ENCODE measurements around the gene SPRR1A.
"Not testable (repeated sequence)": the region's sequence is repeated elsewhere in the genome, so short reads cannot be mapped to it uniquely, and the experiment has no call there.

The SPRR1A gene

GRCh38 chr1:152972196-152972886 lies 11.5 kb upstream of the SPRR1A start:
- no peak for DNase-seq (ENCODE audit: low read depth)

GRCh38 chr1:152976688-152977087 lies 7.2 kb upstream of the SPRR1A start:
- no peak for DNase-seq (ENCODE audit: low read depth)

- DNase-seq (ENCODE audit: low read depth), result no peak
These were observed 6.3 kb upstream of the SPRR1A start for GRCh38 chr1:152977614-152978013.

- DNase-seq (ENCODE audit: low read depth), result no peak
These were observed 3.2 kb upstream of the SPRR1A start for GRCh38 chr1:152980676-152981075.

- DNase-seq (ENCODE audit: low read depth), result no peak
These were observed 2.6 kb upstream of the SPRR1A start for GRCh38 chr1:152981146-152981871.

GRCh38 chr1:152982076-152982475 lies 1.8 kb upstream of the SPRR1A start:
- no peak for DNase-seq (ENCODE audit: low read depth)

- DNase-seq (ENCODE audit: low read depth), result no peak
These were observed 647 bp upstream of the SPRR1A start for GRCh38 chr1:152983234-152983633.

- DNase-seq (ENCODE audit: low read depth), result no peak
These were observed 2.7 kb downstream of the SPRR1A start for GRCh38 chr1:152986578-152986977.

- no peak for DNase-seq (ENCODE audit: low read depth)
These were observed 9.3 kb downstream of the SPRR1A start for GRCh38 chr1:152993186-152993585.

- DNase-seq (ENCODE audit: low read depth), result no peak
These were observed 12.0 kb downstream of the SPRR1A start for GRCh38 chr1:152995842-152996241.

- no peak for DNase-seq (ENCODE audit: low read depth)
These were observed 12.9 kb downstream of the SPRR1A start for GRCh38 chr1:152996633-152997400.

- DNase-seq (ENCODE audit: low read depth), result no peak
These were observed 14.0 kb downstream of the SPRR1A start for GRCh38 chr1:152997901-152998300.

- no peak for DNase-seq (ENCODE audit: low read depth)
These were observed 14.6 kb downstream of the SPRR1A start for GRCh38 chr1:152998476-152998875.

- DNase-seq (ENCODE audit: low read depth), result no peak
These were observed 15.9 kb downstream of the SPRR1A start for GRCh38 chr1:152999818-153000217.

- no peak for DNase-seq (ENCODE audit: low read depth)
These were observed 16.4 kb downstream of the SPRR1A start for GRCh38 chr1:153000294-153000693.

- DNase-seq (ENCODE audit: low read depth), result no peak
These were observed 17.5 kb downstream of the SPRR1A start, which contains the start of gene SPRR3 for GRCh38 chr1:153001382-153001781. Gene SPRR3, plus strand, starts transcription at chr1:153001749. Its CDS starts 1,272 bp downstream, at chr1:153003021.

GRCh38 chr1:153011235-153011758 lies 27.4 kb downstream of the SPRR1A start:
- DNase-seq (ENCODE audit: low read depth), result not testable (repeated sequence)

- DNase-seq (ENCODE audit: low read depth), result not testable (repeated sequence)
These were observed 37.9 kb downstream of the SPRR1A start for GRCh38 chr1:153021829-153022228.

GRCh38 chr1:153022340-153022739 lies 38.5 kb downstream of the SPRR1A start:
- not testable (repeated sequence) for DNase-seq (ENCODE audit: low read depth)

GRCh38 chr1:153023109-153023508 lies 39.2 kb downstream of the SPRR1A start:
- no peak for DNase-seq (ENCODE audit: low read depth)

- DNase-seq (ENCODE audit: low read depth), result no peak
These were observed 40.5 kb downstream of the SPRR1A start for GRCh38 chr1:153024413-153024812.

GRCh38 chr1:153025797-153026196 lies 41.9 kb downstream of the SPRR1A start:
- DNase-seq (ENCODE audit: low read depth), result no peak

Measured in fibroblast of the conjunctiva (primary cell).